Endothelial cell (in vitro differentiated cells): ENCODE results near the gene WDR5. TPM values are rescaled to one million over a fixed set of nuclear protein-coding genes. Genes with fewer than 3 reads are reported as not detected.

Experiments used
- DNase-seq: peaks from one replicate; pipeline ENCODE4 v3.0.0; 2021; ENCODE audit warnings: low spot score
- H3K27ac Mint-ChIP-seq: one replicate; pipeline ENCODE4 v1.8.0; 2021; ENCODE audit warnings: mixed read lengths, inconsistent platforms; ENCODE audit not compliant: unreplicated experiment
- H3K27me3 Mint-ChIP-seq: one replicate; pipeline ENCODE4 v1.8.0; 2021; ENCODE audit warnings: mild to moderate bottlenecking, moderate library complexity, mixed read lengths, inconsistent platforms; ENCODE audit not compliant: unreplicated experiment
- H3K36me3 Mint-ChIP-seq: one replicate; pipeline ENCODE4 v1.8.0; 2021; ENCODE audit warnings: mild to moderate bottlenecking, low read depth, mixed read lengths, inconsistent platforms; ENCODE audit not compliant: unreplicated experiment
- H3K4me1 Mint-ChIP-seq: one replicate; pipeline ENCODE4 v1.8.0; 2021; ENCODE audit warnings: mild to moderate bottlenecking, mixed read lengths, inconsistent platforms; ENCODE audit not compliant: unreplicated experiment
- H3K4me3 Mint-ChIP-seq: one replicate; pipeline ENCODE4 v1.8.0; 2021; ENCODE audit warnings: mild to moderate bottlenecking, mixed read lengths, inconsistent platforms; ENCODE audit not compliant: unreplicated experiment
- H3K9me3 Mint-ChIP-seq: one replicate; pipeline ENCODE4 v1.8.0; 2021; ENCODE audit warnings: mixed read lengths, inconsistent platforms; ENCODE audit not compliant: unreplicated experiment
- total RNA-seq: library from RNA; stranded (reverse); fragmentation: NEBNext Ultra II Directional; extraction: Animal tissue kit (Norgen Biotek cat#: 25700); gene quantifications from one replicate; pipeline ENCODE4 v1.2.1, GENCODE V29; 2021; ENCODE audit not compliant: unreplicated experiment
- TF ChIP-seq, protein P1 (sequence below): fragments of 200-600 bp; sonication (generic); IDR thresholded peaks from one replicate; pipeline ENCODE4 v1.5.0; 2021; ENCODE audit warnings: antibody characterized with exemption; ENCODE audit not compliant: unreplicated experiment

WDR5 gene
- total RNA-seq, 1 donor from 2014 or later, result 26.5 TPM

GRCh38 chr9:134203224-134203623 lies 67.3 kb downstream of the WDR5 start:
- no peak overlapping the region for H3K27ac Mint-ChIP-seq
- peaks cover 3% of the 10 kb centered on the region for H3K27me3 Mint-ChIP-seq
- peaks cover 18% of the 10 kb centered on the region for H3K4me1 Mint-ChIP-seq
- no peaks in the 10 kb centered on the region for H3K36me3 Mint-ChIP-seq
- no peak for DNase-seq
- H3K4me3 Mint-ChIP-seq, result no peak overlapping the region
- H3K9me3 Mint-ChIP-seq, result no peaks in the 10 kb centered on the region
- TF ChIP-seq, protein P1, sequence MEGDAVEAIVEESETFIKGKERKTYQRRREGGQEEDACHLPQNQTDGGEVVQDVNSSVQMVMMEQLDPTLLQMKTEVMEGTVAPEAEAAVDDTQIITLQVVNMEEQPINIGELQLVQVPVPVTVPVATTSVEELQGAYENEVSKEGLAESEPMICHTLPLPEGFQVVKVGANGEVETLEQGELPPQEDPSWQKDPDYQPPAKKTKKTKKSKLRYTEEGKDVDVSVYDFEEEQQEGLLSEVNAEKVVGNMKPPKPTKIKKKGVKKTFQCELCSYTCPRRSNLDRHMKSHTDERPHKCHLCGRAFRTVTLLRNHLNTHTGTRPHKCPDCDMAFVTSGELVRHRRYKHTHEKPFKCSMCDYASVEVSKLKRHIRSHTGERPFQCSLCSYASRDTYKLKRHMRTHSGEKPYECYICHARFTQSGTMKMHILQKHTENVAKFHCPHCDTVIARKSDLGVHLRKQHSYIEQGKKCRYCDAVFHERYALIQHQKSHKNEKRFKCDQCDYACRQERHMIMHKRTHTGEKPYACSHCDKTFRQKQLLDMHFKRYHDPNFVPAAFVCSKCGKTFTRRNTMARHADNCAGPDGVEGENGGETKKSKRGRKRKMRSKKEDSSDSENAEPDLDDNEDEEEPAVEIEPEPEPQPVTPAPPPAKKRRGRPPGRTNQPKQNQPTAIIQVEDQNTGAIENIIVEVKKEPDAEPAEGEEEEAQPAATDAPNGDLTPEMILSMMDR, result no peak

GRCh38 chr9:134204041-134204440 lies 68.2 kb downstream of the WDR5 start:
- peaks cover 9% of the 10 kb centered on the region for H3K27me3 Mint-ChIP-seq
- no peak overlapping the region for H3K27ac Mint-ChIP-seq
- no peaks in the 10 kb centered on the region for H3K9me3 Mint-ChIP-seq
- no peak overlapping the region for H3K4me3 Mint-ChIP-seq
- no peak for DNase-seq
- peaks cover 15% of the 10 kb centered on the region for H3K4me1 Mint-ChIP-seq
- TF ChIP-seq, protein P1, result no peak
- no peaks in the 10 kb centered on the region for H3K36me3 Mint-ChIP-seq

GRCh38 chr9:134204991-134205578 lies 69.2 kb downstream of the WDR5 start:
- peak overlapping the region; percentile 74 for H3K27ac Mint-ChIP-seq
- peaks cover 12% of the 10 kb centered on the region for H3K27me3 Mint-ChIP-seq
- peak overlapping the region; percentile 51 for H3K4me3 Mint-ChIP-seq
- peaks cover 15% of the 10 kb centered on the region for H3K4me1 Mint-ChIP-seq
- H3K36me3 Mint-ChIP-seq, result no peaks in the 10 kb centered on the region
- H3K9me3 Mint-ChIP-seq, result no peaks in the 10 kb centered on the region
- TF ChIP-seq, protein P1, result no peak
- no peak for DNase-seq

DNA sequence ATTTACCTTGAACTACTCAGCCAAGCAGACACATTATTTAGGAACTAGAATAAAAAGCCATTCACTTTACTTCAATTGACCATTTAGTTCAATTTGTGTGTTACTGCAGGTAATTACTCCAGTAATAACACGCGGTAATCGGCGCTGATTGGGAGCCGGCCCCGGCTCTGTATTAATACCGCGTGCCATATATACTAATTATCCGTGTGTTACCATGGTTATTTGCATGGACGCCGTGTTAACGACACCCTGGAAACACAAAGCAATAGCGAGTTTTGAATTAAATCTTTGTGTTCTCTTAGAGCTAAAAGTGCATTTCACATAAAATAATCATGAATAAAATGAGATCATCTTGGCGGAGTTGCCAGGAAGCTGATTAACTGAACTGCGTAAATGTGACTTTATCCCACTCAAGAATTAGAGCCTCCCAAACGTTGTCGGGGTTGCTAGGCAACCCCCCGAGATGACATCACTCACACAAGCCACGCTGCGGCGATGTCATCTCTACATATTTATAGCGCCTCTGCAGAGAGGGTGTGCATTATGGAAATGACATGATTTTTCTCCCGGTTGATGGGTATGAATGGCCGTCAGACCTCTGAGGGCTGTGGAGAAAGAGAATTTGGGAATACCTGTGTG lies 69.9 kb downstream of the WDR5 start:
- TF ChIP-seq, protein P1, result no peak
- Mint-ChIP-seq H3K9me3 (no peaks in the 10 kb centered on the region), H3K36me3 (no peaks in the 10 kb centered on the region), H3K27me3 (peaks cover 13% of the 10 kb centered on the region), H3K4me1 (peaks cover 15% of the 10 kb centered on the region), H3K4me3 (peak overlapping the region; percentile 51), H3K27ac (peak overlapping the region; percentile 74)
- DNase-seq, result no peak
